K562 (cell line): ENCODE measurements around the gene FCHO1.

Source experiments
- CBX5 ChIP-seq: IDR thresholded peaks from 2 replicates; pipeline ENCODE4 v1.6.1; 2014; ENCODE audit warnings: low read depth, borderline replicate concordance
- CEBPZ ChIP-seq: fragments of 150-350 bp; IDR thresholded peaks from 2 replicates; pipeline ENCODE4 v1.6.1; 2014; ENCODE audit warnings: low read depth, mild to moderate bottlenecking, low read length, borderline replicate concordance
- FOXA1 ChIP-seq: fragments of 450-650 bp; IDR thresholded peaks from 2 replicates; pipeline ENCODE4 v1.6.1; 2016; ENCODE audit warnings: mild to moderate bottlenecking, borderline replicate concordance
- HLTF ChIP-seq: fragments of 450-650 bp; IDR thresholded peaks from 2 replicates; pipeline ENCODE4 v1.6.1; 2016
- MCM3 ChIP-seq: fragments of 450-650 bp; IDR thresholded peaks from 2 replicates; pipeline ENCODE4 v1.6.1; 2016
- MTA3 ChIP-seq: fragments of 450-650 bp; formaldehyde crosslinking; IDR thresholded peaks from 2 replicates; pipeline ENCODE4 v1.6.1; 2017; ENCODE audit warnings: mild to moderate bottlenecking, borderline replicate concordance
- NR2C1 ChIP-seq, 2 experiments: fragments of 450-650 bp; IDR thresholded peaks; 2 replicates each; pipeline ENCODE4 v1.6.1; 2017; ENCODE audit warnings: mild to moderate bottlenecking in 2 of 2, antibody characterized with exemption in 1 of 2, inconsistent platforms in 1 of 2, missing compliant biosample characterization in 1 of 2, missing genetic modification characterization in 1 of 2
- POLR2A ChIP-seq: fragments of 450-650 bp; conservative IDR thresholded peaks from 2 replicates; pipeline ENCODE4 v1.6.1; 2016
- SREBF2 ChIP-seq: sonication (generic); formaldehyde crosslinking; IDR thresholded peaks from 2 replicates; pipeline ENCODE4 v1.4.0; 2020; ENCODE audit warnings: mild to moderate bottlenecking, missing genetic modification reagents
- ZNF212 ChIP-seq: fragments of 450-650 bp; formaldehyde crosslinking; IDR thresholded peaks from 2 replicates; pipeline ENCODE4 v1.4.0; 2020; ENCODE audit warnings: mild to moderate bottlenecking
- ZNF282 ChIP-seq: sonication (generic); formaldehyde crosslinking; IDR thresholded peaks from 2 replicates; pipeline ENCODE4 v1.8.1; 2023; ENCODE audit warnings: missing genetic modification reagents

DNA sequence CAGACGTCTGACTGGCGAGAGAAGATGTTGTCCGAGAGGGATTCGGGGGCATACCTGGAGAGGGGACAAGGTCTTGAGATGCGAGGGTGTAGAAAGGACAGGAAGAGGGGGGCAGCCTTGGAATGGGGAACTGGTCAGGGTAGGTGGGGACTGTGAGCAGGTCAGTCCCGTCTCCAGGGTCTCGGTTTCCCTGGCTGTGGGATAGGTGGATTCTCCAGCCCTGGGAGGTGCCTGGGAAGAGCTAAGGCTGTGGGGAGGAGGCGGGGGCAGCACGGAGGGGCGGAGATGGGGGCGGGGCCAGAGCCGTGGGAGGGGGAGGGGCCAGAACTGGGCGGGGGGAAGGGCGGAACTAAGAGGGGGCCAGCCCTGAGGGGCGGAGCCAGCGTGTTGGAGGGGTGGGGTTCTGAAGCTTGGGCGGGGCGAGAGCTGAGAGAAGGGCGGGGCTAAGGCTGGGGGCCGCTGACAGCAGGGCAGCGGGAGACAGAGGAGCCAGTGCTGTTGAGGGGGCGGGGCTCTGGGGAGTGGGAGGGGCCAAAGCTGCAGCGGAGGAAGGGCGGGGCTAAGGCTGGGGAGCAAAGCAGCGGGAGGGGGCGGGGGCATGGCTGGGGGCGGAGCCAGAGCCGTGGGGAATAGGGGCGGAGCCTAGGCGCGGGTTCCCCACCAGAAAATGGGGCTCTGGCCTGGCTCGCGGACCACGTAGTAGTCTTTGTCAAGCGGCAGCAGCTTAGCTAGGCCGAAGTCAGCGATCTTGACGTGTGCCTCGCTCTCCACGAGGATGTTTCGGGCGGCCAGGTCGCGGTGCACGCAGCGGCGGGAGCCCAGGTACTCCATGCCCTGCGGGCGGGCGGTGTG lies 79.5 kb downstream of the FCHO1 start:
- TF ChIP-seq MCM3 = no peak
- no peak for TF ChIP-seq ZNF212 (CRISPR knock-in tag)
- no peak for TF ChIP-seq HLTF
- TF ChIP-seq MTA3 = no peak
- no peak for TF ChIP-seq ZNF282 (CRISPR knock-in tag)
- no peak for TF ChIP-seq FOXA1
- no peak for TF ChIP-seq SREBF2 (CRISPR knock-in tag)
- TF ChIP-seq POLR2A = no peak
- no peak for TF ChIP-seq NR2C1 (IDR thresholded peaks at IDR 0.05)
- no peak for TF ChIP-seq NR2C1 (tag; IDR thresholded peaks at IDR 0.05)
- no peak for TF ChIP-seq CEBPZ
- no peak for TF ChIP-seq CBX5
